ENCODE data around the gene BDH2.
A peak's percentile ranks its signal among the peaks of the same experiment; 100 is the strongest.

Gene BDH2

DNA sequence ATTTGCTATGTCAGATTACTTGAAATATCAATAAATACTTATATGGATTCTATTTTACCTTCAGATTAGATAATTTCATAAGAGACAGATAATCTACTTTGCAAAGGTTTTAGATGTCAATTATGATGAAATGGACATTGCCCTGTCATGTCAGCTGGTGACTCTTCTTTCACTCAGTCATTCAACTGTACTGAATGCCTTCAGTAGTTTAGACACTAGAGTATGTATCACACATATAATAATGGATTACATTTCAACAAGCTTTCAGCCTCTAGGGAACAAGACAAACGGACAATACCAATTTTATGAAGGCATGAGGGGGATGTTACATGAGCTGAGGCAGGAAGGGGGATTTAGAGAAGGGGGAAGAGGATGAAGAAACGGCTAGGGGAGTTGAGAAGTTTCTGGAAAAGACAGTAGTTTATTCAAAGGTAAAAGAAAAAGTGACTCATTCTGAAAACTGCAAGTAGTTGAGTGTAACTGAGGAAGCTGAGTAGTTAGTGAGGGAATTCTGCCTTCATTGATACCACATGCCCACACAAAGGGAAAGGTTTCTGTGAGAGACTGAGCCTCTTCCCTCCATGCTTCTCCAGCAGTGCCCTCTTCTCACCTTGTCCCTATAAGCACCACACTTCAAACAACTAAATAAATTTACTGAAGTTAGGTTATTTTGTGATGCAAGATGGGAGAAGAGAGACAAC, 48.7 kb downstream of the BDH2 start:
- TF ChIP-seq, protein P1, sequence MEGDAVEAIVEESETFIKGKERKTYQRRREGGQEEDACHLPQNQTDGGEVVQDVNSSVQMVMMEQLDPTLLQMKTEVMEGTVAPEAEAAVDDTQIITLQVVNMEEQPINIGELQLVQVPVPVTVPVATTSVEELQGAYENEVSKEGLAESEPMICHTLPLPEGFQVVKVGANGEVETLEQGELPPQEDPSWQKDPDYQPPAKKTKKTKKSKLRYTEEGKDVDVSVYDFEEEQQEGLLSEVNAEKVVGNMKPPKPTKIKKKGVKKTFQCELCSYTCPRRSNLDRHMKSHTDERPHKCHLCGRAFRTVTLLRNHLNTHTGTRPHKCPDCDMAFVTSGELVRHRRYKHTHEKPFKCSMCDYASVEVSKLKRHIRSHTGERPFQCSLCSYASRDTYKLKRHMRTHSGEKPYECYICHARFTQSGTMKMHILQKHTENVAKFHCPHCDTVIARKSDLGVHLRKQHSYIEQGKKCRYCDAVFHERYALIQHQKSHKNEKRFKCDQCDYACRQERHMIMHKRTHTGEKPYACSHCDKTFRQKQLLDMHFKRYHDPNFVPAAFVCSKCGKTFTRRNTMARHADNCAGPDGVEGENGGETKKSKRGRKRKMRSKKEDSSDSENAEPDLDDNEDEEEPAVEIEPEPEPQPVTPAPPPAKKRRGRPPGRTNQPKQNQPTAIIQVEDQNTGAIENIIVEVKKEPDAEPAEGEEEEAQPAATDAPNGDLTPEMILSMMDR (conservative IDR thresholded peaks at IDR 0.05; ENCODE audit: low read length): no peak
- peak; percentile 27 for DNase-seq (ENCODE audit: low read depth)
- H3K4me3 ChIP-seq (ENCODE audit: low read length): no peak overlapping the region

DNA sequence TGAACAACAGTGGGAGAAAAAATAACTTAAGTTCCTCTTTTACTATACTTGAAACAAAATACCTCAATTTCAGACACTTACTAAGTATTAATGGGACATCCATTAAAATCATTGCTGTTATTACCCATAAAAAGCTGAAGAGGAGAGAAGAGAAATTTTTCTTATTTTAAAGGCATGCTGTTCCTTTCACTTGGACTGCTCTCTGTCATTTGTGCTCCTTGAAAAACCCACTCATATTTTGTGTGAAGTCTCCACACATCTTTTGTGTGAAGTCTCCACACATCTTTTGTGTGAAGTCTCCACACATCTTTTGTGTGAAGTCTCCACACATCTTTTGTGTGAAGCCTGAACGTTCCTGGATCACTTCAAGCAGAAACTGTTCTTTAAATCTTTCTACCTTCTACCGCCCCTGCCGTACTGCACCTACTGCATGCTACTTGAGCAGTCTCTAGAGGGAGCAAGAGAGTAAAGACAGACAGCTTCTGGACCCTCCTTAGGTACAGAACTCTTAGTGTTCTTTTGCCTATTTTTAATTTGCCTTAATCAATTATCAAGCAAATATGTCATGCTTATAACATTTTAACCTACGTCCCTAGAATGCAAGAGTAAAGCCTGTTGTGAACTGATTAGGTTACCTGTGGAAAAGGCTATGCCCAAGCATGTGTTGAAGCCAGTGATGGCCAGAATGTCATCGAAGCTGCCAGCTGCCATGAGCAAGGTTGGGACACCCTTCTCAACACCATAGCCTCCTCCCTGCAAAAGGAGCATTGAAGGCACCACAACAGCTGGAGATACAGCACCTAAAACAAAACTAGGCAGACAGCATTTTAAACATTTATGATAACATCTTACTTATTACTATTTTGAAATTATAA, 53.0 kb downstream of the BDH2 start:
- DNase-seq (ENCODE audit: low read depth): peak; percentile 42
- H3K4me3 ChIP-seq (ENCODE audit: low read length): no peak overlapping the region
- TF ChIP-seq, protein P1 (conservative IDR thresholded peaks at IDR 0.05; ENCODE audit: low read length): peak; percentile 86

DNA sequence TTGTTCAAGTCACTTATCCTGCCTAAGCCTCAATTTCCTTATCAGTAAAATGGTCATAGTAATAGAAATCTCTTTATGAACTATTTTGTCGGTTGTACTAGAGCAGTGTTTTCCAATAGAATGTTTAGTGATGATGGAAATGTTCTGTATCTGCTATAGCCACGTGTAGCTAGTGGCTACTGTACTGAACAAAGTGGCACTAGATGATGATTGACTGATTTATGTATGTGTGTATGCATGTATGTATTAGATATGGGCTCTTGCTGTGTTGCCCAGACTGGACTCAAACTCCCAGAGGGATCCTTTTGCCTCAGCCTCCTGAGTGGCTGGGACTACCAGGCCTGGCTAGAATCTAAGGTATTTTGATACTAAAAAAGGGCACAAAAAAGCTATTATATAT, 55.5 kb downstream of the BDH2 start:
- DNase-seq (ENCODE audit: low read depth): no peak
- no peak overlapping the region for H3K4me3 ChIP-seq (ENCODE audit: low read length)
- TF ChIP-seq, protein P1 (conservative IDR thresholded peaks at IDR 0.05; ENCODE audit: low read length): no peak

DNA sequence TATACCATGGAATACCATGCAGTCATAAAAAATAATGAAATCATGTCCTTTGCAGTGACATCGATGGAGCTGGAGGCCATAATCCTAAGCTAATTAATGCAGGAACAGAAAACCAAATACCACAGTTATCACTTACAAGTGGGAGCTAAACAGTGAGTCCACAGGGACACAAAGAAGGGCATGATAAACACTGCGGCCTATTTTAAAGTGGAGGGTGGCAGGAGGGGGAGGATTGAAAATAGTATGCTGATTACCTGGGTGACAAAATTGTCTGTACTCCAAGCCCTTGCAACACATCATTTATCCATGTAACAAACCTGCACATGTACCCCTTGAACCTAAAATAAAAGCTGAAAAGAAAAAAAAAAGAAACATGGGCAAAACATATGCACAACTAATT, 63.5 kb downstream of the BDH2 start:
- DNase-seq (ENCODE audit: low read depth): no peak
- TF ChIP-seq, protein P1 (conservative IDR thresholded peaks at IDR 0.05; ENCODE audit: low read length): no peak
- H3K4me3 ChIP-seq (ENCODE audit: low read length): no peak overlapping the region

DNA sequence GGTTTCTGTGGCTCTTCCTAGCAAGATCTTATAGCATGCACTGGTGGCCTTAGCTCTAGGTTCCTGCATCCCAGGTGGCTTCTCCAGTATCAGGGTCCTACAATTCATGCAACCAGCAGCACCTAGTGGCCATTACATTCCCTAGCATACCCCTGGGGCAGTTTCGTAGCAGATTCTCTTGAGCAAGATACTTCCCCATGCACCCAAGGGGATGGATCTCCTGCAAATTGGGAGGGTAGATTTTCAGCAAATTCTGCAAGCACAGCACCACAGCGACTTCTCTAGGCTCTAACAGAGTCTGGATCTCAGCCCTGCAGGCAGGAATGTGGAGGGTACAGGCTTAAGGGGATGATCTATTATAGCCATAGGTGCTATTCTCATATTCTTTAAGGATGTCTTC, 67.1 kb downstream of the BDH2 start:
- TF ChIP-seq, protein P1 (conservative IDR thresholded peaks at IDR 0.05; ENCODE audit: low read length): peak; percentile 51
- DNase-seq (ENCODE audit: low read depth): peak; percentile 17
- H3K4me3 ChIP-seq (ENCODE audit: low read length): no peak overlapping the region

DNA sequence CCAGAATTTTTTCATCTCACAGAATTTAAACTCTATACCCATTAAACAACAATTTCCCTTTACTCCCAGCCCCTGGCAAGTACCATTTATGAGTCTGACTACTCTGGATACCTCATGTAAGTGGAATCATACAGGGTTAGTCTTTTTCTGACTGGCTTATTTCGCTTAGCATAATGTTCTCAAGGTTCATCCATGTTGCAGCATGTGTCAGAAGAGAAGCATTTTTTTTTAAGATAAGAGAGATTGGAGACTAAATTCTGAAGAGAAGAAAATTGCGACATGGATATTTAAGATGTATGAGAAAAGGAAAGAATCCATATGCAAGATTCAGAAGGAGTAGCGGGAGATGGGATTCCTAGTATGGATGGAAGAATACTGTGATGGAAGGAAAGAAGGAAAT, 68.8 kb downstream of the BDH2 start:
- DNase-seq (ENCODE audit: low read depth): no peak
- TF ChIP-seq, protein P1 (conservative IDR thresholded peaks at IDR 0.05; ENCODE audit: low read length): no peak
- H3K4me3 ChIP-seq (ENCODE audit: low read length): no peak overlapping the region

DNA sequence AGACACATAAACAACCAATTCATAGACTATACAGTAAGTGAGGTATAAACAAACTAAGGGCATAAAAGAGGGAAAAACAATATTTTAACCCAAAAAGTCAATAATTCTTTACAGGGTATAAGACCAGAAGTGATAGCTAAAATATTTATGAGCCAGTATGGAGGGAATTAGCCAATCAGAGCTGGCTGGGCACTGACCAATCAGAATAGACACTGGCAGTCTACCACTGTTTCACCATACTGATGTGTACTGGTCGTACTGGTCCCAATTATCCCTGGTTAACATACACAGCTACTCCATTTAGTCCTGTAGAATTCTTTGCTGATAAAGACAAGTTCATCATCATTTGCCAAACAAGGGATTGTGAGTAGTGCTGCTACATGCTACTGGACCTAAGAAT, 70.3 kb downstream of the BDH2 start:
- H3K4me3 ChIP-seq (ENCODE audit: low read length): no peak overlapping the region
- TF ChIP-seq, protein P1 (conservative IDR thresholded peaks at IDR 0.05; ENCODE audit: low read length): no peak
- DNase-seq (ENCODE audit: low read depth): no peak
